Stimulated activated naive CD4-positive, alpha-beta T cell treated with Interleukin-2 at 50 U/mL for 16 hours (primary cell): ENCODE data around the gene ZNF195.
"Not testable (repeated sequence)": the region's sequence is repeated elsewhere in the genome, so short reads cannot be mapped to it uniquely, and the experiment has no call there.

Experiments
- DNase-seq: peaks from one replicate; lab custom pipeline; 2025; lab: John Stamatoyannopoulos, UW

The ZNF195 gene

GRCh38 chr11:3378426-3379423 is at the start of gene ZNF195:
ZNF195 (minus strand) TSS chr11:3379146; CDS start chr11:3379040, 106 bp downstream.
- peak; percentile 97 for DNase-seq

- DNase-seq = not testable (repeated sequence)
Measured at GRCh38 chr11:3428076-3428475, 49.1 kb upstream of the ZNF195 start.

GRCh38 chr11:3426541-3426940 is 47.6 kb upstream of the ZNF195 start:
- not testable (repeated sequence) for DNase-seq

- DNase-seq = not testable (repeated sequence)
Measured at GRCh38 chr11:3423928-3424327, 45.0 kb upstream of the ZNF195 start.

GRCh38 chr11:3423138-3423731 is 44.3 kb upstream of the ZNF195 start:
- not testable (repeated sequence) for DNase-seq

GRCh38 chr11:3422380-3423137 is 43.6 kb upstream of the ZNF195 start:
- peak; percentile 99 for DNase-seq

GRCh38 chr11:3421608-3422379 is 42.8 kb upstream of the ZNF195 start:
- DNase-seq = not testable (repeated sequence)

GRCh38 chr11:3420281-3421042 is 41.5 kb upstream of the ZNF195 start:
- DNase-seq = not testable (repeated sequence)

GRCh38 chr11:3419496-3419895 is 40.5 kb upstream of the ZNF195 start:
- DNase-seq = not testable (repeated sequence)

- DNase-seq = peak; percentile 48
Measured at GRCh38 chr11:3417047-3417446, 38.1 kb upstream of the ZNF195 start.

GRCh38 chr11:3415301-3415700 is 36.4 kb upstream of the ZNF195 start:
- not testable (repeated sequence) for DNase-seq

- DNase-seq = not testable (repeated sequence)
Measured at GRCh38 chr11:3413666-3414065, 34.7 kb upstream of the ZNF195 start.

GRCh38 chr11:3412837-3413236 is 33.9 kb upstream of the ZNF195 start:
- DNase-seq = no peak

- peak; percentile 56 for DNase-seq
Measured at GRCh38 chr11:3408722-3409121, 29.8 kb upstream of the ZNF195 start.

GRCh38 chr11:3408058-3408605 is 29.2 kb upstream of the ZNF195 start:
- not testable (repeated sequence) for DNase-seq

- not testable (repeated sequence) for DNase-seq
Measured at GRCh38 chr11:3406937-3407336, 28.0 kb upstream of the ZNF195 start.

- not testable (repeated sequence) for DNase-seq
Measured at GRCh38 chr11:3406223-3406875, 27.4 kb upstream of the ZNF195 start.

- not testable (repeated sequence) for DNase-seq
Measured at GRCh38 chr11:3404076-3404925, 25.4 kb upstream of the ZNF195 start.

- not testable (repeated sequence) for DNase-seq
Measured at GRCh38 chr11:3402861-3403250, 23.9 kb upstream of the ZNF195 start.
